Mucosa of rectum (tissue), 2 donors: ENCODE measurements around the gene AGBL3.
"Not testable (repeated sequence)": the region's sequence is repeated elsewhere in the genome, so short reads cannot be mapped to it uniquely, and the experiment has no call there.

Experiments used
- H3K27ac ChIP-seq, 2 donors: one replicate each; pipeline ENCODE4 v1.7.0; 2013; ENCODE audit warnings: inconsistent platforms in 2 of 2, low read depth in 2 of 2, low read length in 2 of 2
- H3K27me3 ChIP-seq, 2 donors: one replicate each; pipeline ENCODE4 v1.7.0; 2013; ENCODE audit warnings: low read length in 2 of 2; ENCODE audit not compliant: control insufficient read depth in 2 of 2, insufficient read depth in 2 of 2
- H3K36me3 ChIP-seq, 2 donors: one replicate each; pipeline ENCODE4 v1.7.0; 2013; ENCODE audit warnings: low read length in 2 of 2; ENCODE audit not compliant: control insufficient read depth in 2 of 2, insufficient read depth in 2 of 2
- H3K4me1 ChIP-seq, 2 donors: one replicate each; pipeline ENCODE4 v1.7.0; 2013; ENCODE audit warnings: low read length in 2 of 2, mild to moderate bottlenecking in 1 of 2; ENCODE audit not compliant: control insufficient read depth in 2 of 2, insufficient read depth in 2 of 2
- H3K4me3 ChIP-seq, 2 donors: one replicate each; pipeline ENCODE4 v1.7.0; 2013; ENCODE audit warnings: low read length in 2 of 2
- H3K9ac ChIP-seq, 2 donors: one replicate each; pipeline ENCODE4 v1.7.0; 2013; ENCODE audit warnings: low read length in 2 of 2, low read depth in 1 of 2, mild to moderate bottlenecking in 1 of 2
- H3K9me3 ChIP-seq, 2 donors: one replicate each; pipeline ENCODE4 v1.7.0; 2013; ENCODE audit warnings: low read length in 2 of 2; ENCODE audit not compliant: control insufficient read depth in 2 of 2
- donor health status: healthy.
- donor health status: Normal muscosa, but diverticular disease.

AGBL3 gene

DNA sequence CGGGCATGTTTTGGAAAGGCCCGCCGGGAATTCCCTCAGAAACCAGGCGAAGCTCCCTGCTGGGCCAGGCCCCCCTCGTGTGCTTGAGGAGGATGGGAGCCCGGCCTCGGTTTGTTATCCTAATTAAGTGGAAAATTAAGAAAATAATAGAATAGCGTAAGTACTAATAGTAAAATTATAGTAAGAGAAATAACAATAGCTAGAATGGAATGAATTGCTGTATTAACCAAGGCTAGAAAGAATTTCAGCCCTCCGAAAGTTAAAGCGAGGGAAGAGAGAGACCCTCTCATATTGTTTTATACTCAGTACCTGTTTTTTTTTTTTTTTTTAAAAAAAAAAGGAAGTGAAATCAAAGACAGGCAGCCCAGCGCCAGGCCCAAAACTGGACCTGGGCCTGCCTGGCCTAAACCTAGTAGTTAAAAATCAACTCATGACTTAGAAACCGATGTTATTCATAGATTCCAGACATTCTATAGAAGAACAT is 184.7 kb downstream of the AGBL3 start:
- H3K9ac ChIP-seq, result peak overlapping the region; percentile 70 to 95
- peak overlapping the region; percentile 69 to 83 for H3K4me3 ChIP-seq
- peaks cover 24 to 27% of the 10 kb centered on the region in 2 donors for H3K36me3 ChIP-seq
- peak overlapping the region; percentile 92 to 96 for H3K27ac ChIP-seq
- H3K4me1 ChIP-seq, result peaks cover 21% of the 10 kb centered on the region in 2 donors
- not testable (repeated sequence) for H3K9me3 ChIP-seq, H3K27me3 ChIP-seq

GRCh38 chr7:135171581-135172291 is 185.4 kb downstream of the AGBL3 start:
- peaks cover 17 to 20% of the 10 kb centered on the region in 2 donors for H3K36me3 ChIP-seq
- not testable (repeated sequence) for H3K9me3 ChIP-seq, H3K27me3 ChIP-seq, H3K9ac ChIP-seq
- peak overlapping the region; percentile 54 to 96 for H3K27ac ChIP-seq
- peak overlapping the region in 1 of 2 donors; percentile 13 for H3K4me3 ChIP-seq
- peaks cover 21% of the 10 kb centered on the region in 2 donors for H3K4me1 ChIP-seq

- H3K9ac ChIP-seq, H3K27me3 ChIP-seq, H3K27ac ChIP-seq, H3K9me3 ChIP-seq, H3K36me3 ChIP-seq, H3K4me3 ChIP-seq: not testable (repeated sequence)
- H3K4me1 ChIP-seq, result peaks cover 11 to 13% of the 10 kb centered on the region in 2 donors
Measured at GRCh38 chr7:135173916-135174315, 187.6 kb downstream of the AGBL3 start.

- no peak overlapping the region for H3K4me3 ChIP-seq
- H3K27ac ChIP-seq, result no peak overlapping the region
- no peaks in the 10 kb centered on the region for H3K27me3 ChIP-seq
- H3K4me1 ChIP-seq, result peaks cover 1 to 3% of the 10 kb centered on the region in 2 donors
- H3K9me3 ChIP-seq, result no peaks in the 10 kb centered on the region
- H3K36me3 ChIP-seq, result no peaks in the 10 kb centered on the region
- H3K9ac ChIP-seq, result no peak overlapping the region
Measured at GRCh38 chr7:135174941-135175340, 188.6 kb downstream of the AGBL3 start.

DNA sequence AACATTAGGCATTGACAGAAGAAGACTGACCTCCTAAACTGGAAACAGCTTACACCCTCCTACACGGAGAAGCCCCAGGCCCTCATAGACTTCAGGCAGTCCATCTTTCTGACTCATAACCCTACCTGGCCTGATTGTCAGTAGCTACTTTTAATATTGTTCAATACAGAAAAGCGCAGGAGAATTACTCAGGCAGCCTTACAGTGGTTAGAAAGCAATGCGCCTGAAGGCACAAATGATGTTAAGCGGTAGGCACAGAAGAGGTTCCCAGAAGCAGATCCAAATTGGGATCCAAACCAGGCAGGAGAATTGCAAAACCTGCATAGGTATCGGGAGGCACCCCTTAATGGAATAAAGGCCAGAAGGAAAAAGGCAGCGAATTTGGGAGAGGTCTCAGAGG is 189.6 kb downstream of the AGBL3 start:
- no peak overlapping the region for H3K9ac ChIP-seq
- H3K27me3 ChIP-seq, result no peaks in the 10 kb centered on the region
- H3K27ac ChIP-seq, result no peak overlapping the region
- no peak overlapping the region for H3K4me3 ChIP-seq
- H3K4me1 ChIP-seq, result peaks cover 0 to 3% of the 10 kb centered on the region in 2 donors
- H3K36me3 ChIP-seq, result no peaks in the 10 kb centered on the region
- H3K9me3 ChIP-seq, result peaks cover 2% of the 10 kb centered on the region in 2 donors

- Histone ChIP-seq H3K4me3 (no peak overlapping the region), H3K27ac (no peak overlapping the region), H3K4me1 (no peaks in the 10 kb centered on the region), H3K9ac (no peak overlapping the region), H3K36me3 (no peaks in the 10 kb centered on the region), H3K9me3 (peaks cover 12% of the 10 kb centered on the region in 2 donors), H3K27me3 (no peaks in the 10 kb centered on the region)
Measured at GRCh38 chr7:135177028-135177696, 190.9 kb downstream of the AGBL3 start.

DNA sequence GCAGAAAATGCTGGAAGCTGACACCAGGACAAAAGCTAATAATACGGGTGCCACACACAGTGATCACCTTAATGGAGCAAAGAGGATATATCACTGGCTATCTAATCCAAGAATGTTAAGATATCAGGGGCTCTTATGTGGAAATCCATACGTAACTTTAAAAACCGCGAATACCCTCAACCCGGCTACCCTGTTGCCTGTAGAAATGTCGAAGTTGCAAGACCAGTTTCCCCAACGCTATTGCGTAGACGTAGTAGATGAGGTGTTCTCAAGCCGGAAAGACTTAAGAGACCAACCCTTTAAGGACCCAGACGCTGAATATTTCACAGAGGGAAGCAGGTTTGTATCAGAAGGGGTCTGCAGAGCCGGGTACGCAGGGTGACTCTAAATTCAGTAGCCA is 192.1 kb downstream of the AGBL3 start:
- Histone ChIP-seq H3K9ac (no peak overlapping the region), H3K4me3 (no peak overlapping the region), H3K9me3 (peaks cover 13 to 15% of the 10 kb centered on the region in 2 donors), H3K4me1 (no peaks in the 10 kb centered on the region), H3K27me3 (no peaks in the 10 kb centered on the region), H3K27ac (no peak overlapping the region), H3K36me3 (peaks cover 0 to 6% of the 10 kb centered on the region in 2 donors)

DNA sequence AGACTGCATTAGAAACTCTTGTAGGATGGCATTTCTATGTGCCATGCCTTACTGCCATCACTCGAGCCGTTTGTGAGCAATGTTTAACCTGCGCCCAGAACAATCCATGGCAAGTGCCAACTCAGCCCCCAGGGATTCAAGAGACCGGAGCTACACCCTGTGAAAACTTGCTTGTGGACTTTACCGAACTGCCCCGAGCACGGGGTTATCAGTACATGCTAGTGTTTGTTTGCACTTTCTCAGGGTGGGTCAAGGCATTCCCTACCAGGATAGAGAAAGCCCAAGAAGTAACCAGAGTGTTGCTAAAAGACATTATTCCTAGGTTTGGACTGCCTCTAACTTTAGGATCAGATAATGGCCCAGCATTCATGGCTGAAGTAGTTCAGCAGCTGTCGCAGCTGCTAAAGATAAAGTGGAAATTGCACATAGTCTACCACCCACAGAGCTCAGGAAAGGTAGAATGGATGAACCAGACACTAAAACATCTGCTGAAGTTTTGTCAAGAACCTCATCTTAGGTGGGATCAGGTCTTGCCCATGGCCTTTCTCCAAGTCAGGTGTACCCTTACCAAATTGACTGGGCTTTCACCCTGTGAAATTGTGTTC is 193.1 kb downstream of the AGBL3 start:
- Histone ChIP-seq H3K27me3 (no peaks in the 10 kb centered on the region), H3K4me3 (no peak overlapping the region), H3K9me3 (peaks cover 13 to 15% of the 10 kb centered on the region in 2 donors), H3K27ac (no peak overlapping the region), H3K36me3 (peaks cover 4 to 9% of the 10 kb centered on the region in 2 donors), H3K4me1 (no peaks in the 10 kb centered on the region), H3K9ac (no peak overlapping the region)

DNA sequence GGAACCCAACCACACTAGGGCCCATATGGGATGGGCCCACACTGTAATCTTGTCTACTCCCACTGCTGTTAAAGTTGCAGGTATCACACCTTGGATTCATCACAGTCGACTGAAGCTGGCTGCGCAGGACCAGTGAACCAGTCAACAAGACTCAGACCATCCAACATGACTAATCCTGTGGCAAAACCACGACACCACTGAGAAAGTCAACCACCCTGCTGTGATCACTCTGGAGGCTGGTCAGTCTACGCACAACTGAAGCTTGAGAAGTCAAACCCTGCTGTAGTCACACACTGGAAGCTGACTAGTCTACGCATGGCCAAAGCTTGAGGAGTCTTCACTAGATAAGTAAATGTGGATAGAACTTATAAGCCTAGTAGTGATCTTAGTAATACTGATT is 193.8 kb downstream of the AGBL3 start:
- H3K27ac ChIP-seq, result no peak overlapping the region
- H3K9ac ChIP-seq, result no peak overlapping the region
- peaks cover 13 to 15% of the 10 kb centered on the region in 2 donors for H3K9me3 ChIP-seq
- no peaks in the 10 kb centered on the region for H3K27me3 ChIP-seq
- peaks cover 6 to 10% of the 10 kb centered on the region in 2 donors for H3K36me3 ChIP-seq
- no peak overlapping the region for H3K4me3 ChIP-seq
- no peaks in the 10 kb centered on the region for H3K4me1 ChIP-seq
